PC-3 (cell line): ENCODE data around the gene AMT. TPM values are rescaled to one million over a fixed set of nuclear protein-coding genes. Genes with fewer than 3 reads are reported as not detected.

Experiments used
- ATAC-seq: fragments of 200-7000 bp; cut with Tn5 transposase; 2 replicates; pipeline ENCODE4 v1.9.1; 2020; ENCODE audit warnings: mild to moderate bottlenecking, moderate library complexity
- BruUV-seq: library from RNA; stranded (reverse); fragments of 400-500 nt; replicated peaks from 2 replicates; lab custom pipeline; 2021; lab: Mats Ljungman, UMichigan
- CTCF ChIA-PET: fragments of 300-600 bp; sonication (Branson Sonifier 250); formaldehyde crosslinking; loops from one replicate; lab custom pipeline; 2022; ENCODE audit warnings: antibody characterized with exemption; lab: Charles Lee
- POLR2A ChIA-PET: fragments of 300-600 bp; sonication (Branson Sonifier 250); formaldehyde crosslinking; loops from one replicate; lab custom pipeline; 2022; ENCODE audit warnings: antibody characterized with exemption; ENCODE audit not compliant: unreplicated experiment; lab: Charles Lee
- DNase-seq: peaks from one replicate; pipeline ENCODE4 v3.0.0-alpha.2; 2015
- H2AFZ ChIP-seq: fragments of 300-600 bp; sonication (generic); 2 replicates; pipeline ENCODE4 v1.6.0; 2016; ENCODE audit warnings: antibody characterized with exemption, low read length
- H3F3A ChIP-seq: fragments of 300-600 bp; sonication (generic); one replicate; pipeline ENCODE4 v1.6.0; 2017; ENCODE audit warnings: antibody characterized with exemption, low read length, control low read depth, mild to moderate bottlenecking; ENCODE audit not compliant: unreplicated experiment
- H3K27ac ChIP-seq: fragments of 300-600 bp; sonication (generic); 2 replicates; pipeline ENCODE4 v1.5.1; 2016; ENCODE audit warnings: mild to moderate bottlenecking, low read length
- H3K27me3 ChIP-seq: fragments of 300-600 bp; sonication (generic); 2 replicates; pipeline ENCODE4 v1.6.1; 2016; ENCODE audit warnings: low read length, mixed read lengths
- H3K36me3 ChIP-seq: fragments of 300-600 bp; sonication (generic); 2 replicates; pipeline ENCODE4 v1.6.1; 2016; ENCODE audit warnings: low read depth, mixed run types, low read length, mixed read lengths
- H3K4me1 ChIP-seq: fragments of 300-600 bp; sonication (generic); 2 replicates; pipeline ENCODE4 v1.5.1; 2016; ENCODE audit warnings: low read length; ENCODE audit not compliant: insufficient read depth
- H3K4me2 ChIP-seq: fragments of 300-600 bp; sonication (generic); 2 replicates; pipeline ENCODE4 v1.6.0; 2016; ENCODE audit warnings: low read length
- H3K4me3 ChIP-seq: fragments of 300-600 bp; sonication (generic); 2 replicates; pipeline ENCODE4 v1.5.1; 2016; ENCODE audit warnings: mild to moderate bottlenecking, low read length, mixed read lengths
- H3K79me2 ChIP-seq: fragments of 300-600 bp; sonication (generic); 2 replicates; pipeline ENCODE4 v1.6.1; 2017; ENCODE audit warnings: low read length, mixed read lengths
- H3K9ac ChIP-seq: fragments of 300-600 bp; sonication (generic); 2 replicates; pipeline ENCODE4 v1.6.0; 2016; ENCODE audit warnings: mild to moderate bottlenecking, low read length
- H3K9me2 ChIP-seq: fragments of 300-600 bp; sonication (generic); replicated peaks from 2 replicates; pipeline ENCODE4 v1.6.1; 2016; ENCODE audit warnings: mixed run types, low read length, mixed read lengths
- H3K9me3 ChIP-seq: fragments of 300-600 bp; sonication (generic); 2 replicates; pipeline ENCODE4 v1.6.1; 2016; ENCODE audit warnings: low read length, mixed read lengths
- H4K20me1 ChIP-seq: fragments of 300-600 bp; sonication (generic); 2 replicates; pipeline ENCODE4 v1.6.1; 2016; ENCODE audit warnings: low read length, mixed read lengths
- EZH2 ChIP-seq: fragments of 300-600 bp; sonication (generic); IDR thresholded peaks from one replicate; pipeline ENCODE4 v1.6.1; 2017; ENCODE audit warnings: antibody characterized with exemption, mild to moderate bottlenecking, low read length; ENCODE audit not compliant: unreplicated experiment
- EZH2phosphoT487 ChIP-seq: fragments of 300-600 bp; sonication (generic); IDR thresholded peaks from 2 replicates; pipeline ENCODE4 v1.6.1; 2018; ENCODE audit warnings: mild to moderate bottlenecking, antibody characterized with exemption, low read length, borderline replicate concordance
- intact Hi-C: fragments of 100-400 bp; cut with micrococcal nuclease; formaldehyde crosslinking; loops from 2 replicates; pipeline ENCODE4 v1.9.0; 2023
- total RNA-seq: library from RNA; depleted of rRNA; stranded (reverse); fragments of >200 nt; gene quantifications from 2 replicates; pipeline ENCODE4 v1.2.3, GENCODE V29; 2014
- TF ChIP-seq, protein P1 (sequence below): fragments of 300-600 bp; sonication (generic); conservative IDR thresholded peaks from 2 replicates; pipeline ENCODE4 v1.5.1; 2017; ENCODE audit warnings: antibody characterized with exemption, low read depth, mild to moderate bottlenecking, low read length

AMT gene
- total RNA-seq, 1 experiment from 2014 or later = 1.8 TPM

- peak; percentile 39; the same call in 1 of the 2 replicates for ATAC-seq
- Histone ChIP-seq H3K4me2 (no peak overlapping the region), H3K9me2 (no peaks in the 10 kb centered on the region), H3K4me3 (no peak overlapping the region), H3K27me3 (no peaks in the 10 kb centered on the region), H3K79me2 (peaks cover 87% of the 10 kb centered on the region), H4K20me1 (peaks cover 32% of the 10 kb centered on the region), H3K4me1 (peaks cover 6% of the 10 kb centered on the region), H3K9me3 (no peaks in the 10 kb centered on the region), H3K9ac (no peak overlapping the region), H2AFZ (no peak overlapping the region), H3K36me3 (peaks cover 20% of the 10 kb centered on the region), H3K27ac (0 out of 2 replicates have a peak overlapping the region, but pooled peaks have one; percentile 17), H3F3A (peaks cover 8% of the 10 kb centered on the region)
- peak; percentile 56 for DNase-seq
- intact Hi-C loops = no loop called here
- BruUV-seq = no TSS peak
- POLR2A ChIA-PET = no interaction called here
- CTCF ChIA-PET = no interaction called here
- TF ChIP-seq EZH2phosphoT487 = no peak
- TF ChIP-seq, protein P1, sequence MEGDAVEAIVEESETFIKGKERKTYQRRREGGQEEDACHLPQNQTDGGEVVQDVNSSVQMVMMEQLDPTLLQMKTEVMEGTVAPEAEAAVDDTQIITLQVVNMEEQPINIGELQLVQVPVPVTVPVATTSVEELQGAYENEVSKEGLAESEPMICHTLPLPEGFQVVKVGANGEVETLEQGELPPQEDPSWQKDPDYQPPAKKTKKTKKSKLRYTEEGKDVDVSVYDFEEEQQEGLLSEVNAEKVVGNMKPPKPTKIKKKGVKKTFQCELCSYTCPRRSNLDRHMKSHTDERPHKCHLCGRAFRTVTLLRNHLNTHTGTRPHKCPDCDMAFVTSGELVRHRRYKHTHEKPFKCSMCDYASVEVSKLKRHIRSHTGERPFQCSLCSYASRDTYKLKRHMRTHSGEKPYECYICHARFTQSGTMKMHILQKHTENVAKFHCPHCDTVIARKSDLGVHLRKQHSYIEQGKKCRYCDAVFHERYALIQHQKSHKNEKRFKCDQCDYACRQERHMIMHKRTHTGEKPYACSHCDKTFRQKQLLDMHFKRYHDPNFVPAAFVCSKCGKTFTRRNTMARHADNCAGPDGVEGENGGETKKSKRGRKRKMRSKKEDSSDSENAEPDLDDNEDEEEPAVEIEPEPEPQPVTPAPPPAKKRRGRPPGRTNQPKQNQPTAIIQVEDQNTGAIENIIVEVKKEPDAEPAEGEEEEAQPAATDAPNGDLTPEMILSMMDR = no peak
- no peak for TF ChIP-seq EZH2
These were observed 44.8 kb downstream of the AMT start for GRCh38 chr3:49377483-49377882.

- Histone ChIP-seq H3K4me2 (no peak overlapping the region), H3K4me1 (no peaks in the 10 kb centered on the region), H3K9me2 (no peaks in the 10 kb centered on the region), H3K9me3 (no peaks in the 10 kb centered on the region), H3K79me2 (peaks cover 64% of the 10 kb centered on the region), H3K27ac (no peak overlapping the region), H2AFZ (no peak overlapping the region), H4K20me1 (peaks cover 6% of the 10 kb centered on the region), H3F3A (no peaks in the 10 kb centered on the region), H3K9ac (no peak overlapping the region), H3K36me3 (peaks cover 38% of the 10 kb centered on the region), H3K27me3 (no peaks in the 10 kb centered on the region), H3K4me3 (no peak overlapping the region)
- no peak for DNase-seq
- ChIA-PET CTCF (no interaction called here), POLR2A (no interaction called here)
- intact Hi-C loops = no loop called here
- no peak for TF ChIP-seq EZH2phosphoT487
- no peak for TF ChIP-seq EZH2
- TF ChIP-seq, protein P1 = no peak
- ATAC-seq = no peak
- BruUV-seq = TSS peak; percentile 2
These were observed 50.3 kb downstream of the AMT start for GRCh38 chr3:49371946-49372345.

DNA sequence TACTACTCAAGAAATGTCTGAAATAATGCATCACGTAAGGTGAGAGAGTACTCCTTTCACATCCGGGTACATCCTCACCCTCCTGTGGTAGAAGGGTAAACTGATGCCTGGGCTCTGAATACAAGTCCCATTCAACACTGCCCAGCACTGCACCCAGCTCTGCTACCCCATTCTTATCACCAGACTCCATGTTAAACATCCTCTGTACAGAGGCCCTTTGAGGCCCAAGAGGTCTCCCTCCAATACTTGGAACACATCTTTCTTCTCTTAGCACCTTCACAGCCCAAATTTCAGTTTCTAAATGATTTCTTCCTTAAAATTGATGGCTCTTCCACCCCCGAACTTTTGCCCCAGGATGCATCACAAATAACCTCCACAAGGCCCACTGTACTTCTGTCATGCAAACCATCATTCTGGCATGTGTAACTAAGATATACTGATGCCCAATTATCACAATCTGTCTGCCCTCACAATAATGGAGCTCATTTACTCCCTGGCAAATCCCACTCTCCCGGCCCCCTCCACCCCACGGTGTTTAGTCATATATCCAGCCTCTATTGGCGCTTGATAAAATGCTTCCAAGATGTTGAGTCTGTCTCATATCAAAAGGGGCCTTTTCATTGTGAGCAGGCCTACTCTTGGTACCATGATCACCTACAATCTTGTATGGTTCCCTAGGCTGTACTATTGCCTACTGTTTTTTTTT lies 51.5 kb downstream of the AMT start:
- ChIA-PET CTCF (no interaction called here), POLR2A (no interaction called here)
- Histone ChIP-seq H4K20me1 (peaks cover 5% of the 10 kb centered on the region; the same call in 1 of the 2 replicates), H3K79me2 (peaks cover 63% of the 10 kb centered on the region), H3K4me2 (no peak overlapping the region), H3K4me1 (no peaks in the 10 kb centered on the region), H3K9ac (no peak overlapping the region), H3F3A (no peaks in the 10 kb centered on the region), H2AFZ (no peak overlapping the region), H3K27me3 (no peaks in the 10 kb centered on the region), H3K36me3 (peaks cover 48% of the 10 kb centered on the region), H3K9me3 (no peaks in the 10 kb centered on the region), H3K4me3 (no peak overlapping the region), H3K27ac (no peak overlapping the region), H3K9me2 (no peaks in the 10 kb centered on the region)
- ATAC-seq (no peak), DNase-seq (no peak)
- no TSS peak for BruUV-seq
- no peak for TF ChIP-seq EZH2
- no peak for TF ChIP-seq EZH2phosphoT487
- TF ChIP-seq, protein P1 = no peak
- intact Hi-C loops = no loop called here
